ENCODE measurements around the gene GTF3C1.
A peak's percentile ranks its signal among the peaks of the same experiment; 100 is the strongest.

Gene GTF3C1

GRCh38 chr16:27475561-27475960 is 74.2 kb downstream of the GTF3C1 start:
- DNase-seq (ENCODE audit: low read depth) = peak; percentile 42

GRCh38 chr16:27474921-27475320 is 74.8 kb downstream of the GTF3C1 start:
- TF ChIP-seq CTCF (IDR thresholded peaks at IDR 0.05; ENCODE audit: insufficient read depth, low read depth, low read length, missing control alignments) = no peak
- no peak for DNase-seq (ENCODE audit: low read depth)
- no peak overlapping the region for H3K4me3 ChIP-seq (ENCODE audit: low read length)

More at GRCh38 chr16:27475561-27475960, 74.2 kb downstream of the GTF3C1 start:
- H3K4me3 ChIP-seq (ENCODE audit: low read length) = no peak overlapping the region
- TF ChIP-seq CTCF (IDR thresholded peaks at IDR 0.05; ENCODE audit: insufficient read depth, low read depth, low read length, missing control alignments) = no peak

GRCh38 chr16:27474041-27474440 is 75.7 kb downstream of the GTF3C1 start:
- no peak overlapping the region for H3K4me3 ChIP-seq (ENCODE audit: low read length)
- no peak for TF ChIP-seq CTCF (IDR thresholded peaks at IDR 0.05; ENCODE audit: insufficient read depth, low read depth, low read length, missing control alignments)
- no peak for DNase-seq (ENCODE audit: low read depth)

GRCh38 chr16:27473101-27473900 is 76.4 kb downstream of the GTF3C1 start:
- DNase-seq (ENCODE audit: low read depth) = peak; percentile 33
- H3K4me3 ChIP-seq (ENCODE audit: low read length) = no peak overlapping the region
- TF ChIP-seq CTCF (IDR thresholded peaks at IDR 0.05; ENCODE audit: insufficient read depth, low read depth, low read length, missing control alignments) = no peak

- TF ChIP-seq CTCF (IDR thresholded peaks at IDR 0.05; ENCODE audit: insufficient read depth, low read depth, low read length, missing control alignments) = no peak
- no peak overlapping the region for H3K4me3 ChIP-seq (ENCODE audit: low read length)
- DNase-seq (ENCODE audit: low read depth) = no peak
Observed at GRCh38 chr16:27472091-27473020, 77.4 kb downstream of the GTF3C1 start.

GRCh38 chr16:27471661-27472060 is 78.1 kb downstream of the GTF3C1 start:
- no peak overlapping the region for H3K4me3 ChIP-seq (ENCODE audit: low read length)
- no peak for TF ChIP-seq CTCF (IDR thresholded peaks at IDR 0.05; ENCODE audit: insufficient read depth, low read depth, low read length, missing control alignments)
- DNase-seq (ENCODE audit: low read depth) = no peak

Data from epithelial cell of esophagus (primary cell).